K562 (cell line): Measurements from ENCODE around the gene BCL6B. TPM values are rescaled to one million over a fixed set of nuclear protein-coding genes. Genes with fewer than 3 reads are reported as not detected.

ENCODE experiments used
- ATAC-seq: fragments of 200-7000 bp; cut with Tn5 transposase; 3 replicates; pipeline ENCODE4 v1.9.1; 2020; ENCODE audit warnings: moderate library complexity
- BruUV-seq: library from RNA; stranded (reverse); fragments of 400-500 nt; replicated peaks from 2 replicates; lab custom pipeline; 2021; lab: Mats Ljungman, UMichigan
- CTCF ChIA-PET: fragments of 300-600 bp; formaldehyde crosslinking; extraction: SDS; loops from one replicate; lab custom pipeline; 2021; ENCODE audit warnings: low intra/inter-chr PET ratio; lab: Yijun Ruan, JAX
- POLR2A ChIA-PET: fragments of 300-600, 350-650 bp; sonication (Branson Sonifier 250); formaldehyde crosslinking; extraction: SDS; loops from one replicate; lab custom pipeline; 2021; ENCODE audit warnings: antibody characterized with exemption, inconsistent platforms; lab: Yijun Ruan, JAX
- DNase-seq, 4 experiments: peaks; one replicate each; pipeline versions ENCODE4 v3.0.0 to v3.0.0-alpha.2; 2011 to 2018; ENCODE audit warnings: low spot score in 3 of 4, mixed read lengths in 3 of 4; ENCODE audit errors: extremely low read depth in 1 of 4
- FAIRE-seq: peaks from 2 replicates; lab custom pipeline; 2011; peaks lifted over from hg19 to GRCh38; lab: Jason Lieb, UNC
- H2AFZ ChIP-seq: 2 replicates; pipeline ENCODE4 v1.6.0; 2011; ENCODE audit warnings: low read depth, low read length, control low read depth, inconsistent platforms
- H3K27ac ChIP-seq: fragments of 200-600 bp; 3 replicates; pipeline ENCODE4 v1.8.0; 2011; ENCODE audit warnings: low read depth, mild to moderate bottlenecking, control low read depth, inconsistent platforms, low read length, moderate library complexity, mixed read lengths; ENCODE audit errors: extremely low read depth
- H3K27me3 ChIP-seq, 2 experiments: fragments of 300-600 bp in 1 of 2; 2 replicates in 1 of 2; 3 replicates in 1 of 2; pipeline versions ENCODE4 v1.6.0 to v1.8.0; 2011; ENCODE audit warnings: inconsistent platforms in 2 of 2, low read length in 2 of 2, mild to moderate bottlenecking in 1 of 2, mixed read lengths in 1 of 2, moderate library complexity in 1 of 2; ENCODE audit not compliant: control insufficient read depth in 2 of 2, insufficient read depth in 2 of 2
- H3K36me3 ChIP-seq: fragments of 300-600 bp; 3 replicates; pipeline ENCODE4 v1.8.0; 2011; ENCODE audit warnings: mild to moderate bottlenecking, low read length, inconsistent platforms; ENCODE audit not compliant: control insufficient read depth, insufficient read depth
- H3K4me1 ChIP-seq, 2 experiments: fragments of 200-600 bp in 1 of 2; replicated peaks in 1 of 2; 2 replicates in 1 of 2; 3 replicates in 1 of 2; pipeline versions ENCODE4 v1.5.1 to v1.8.0; 2011; ENCODE audit warnings: inconsistent platforms in 2 of 2, low read length in 2 of 2, mild to moderate bottlenecking in 1 of 2, mixed read lengths in 1 of 2, moderate library complexity in 1 of 2; ENCODE audit not compliant: control insufficient read depth in 2 of 2, insufficient read depth in 2 of 2
- H3K4me2 ChIP-seq: 2 replicates; pipeline ENCODE4 v1.6.1; 2011; ENCODE audit warnings: low read length, control low read depth, inconsistent platforms, mixed read lengths; ENCODE audit not compliant: insufficient read depth
- H3K4me3 ChIP-seq: fragments of 200-600 bp; sonication (generic), shearing (Covaris generic); 2 replicates; pipeline ENCODE4 v1.5.1; 2016; ENCODE audit warnings: control low read depth, inconsistent platforms
- H3K79me2 ChIP-seq: fragments of 200-600 bp; 3 replicates; pipeline ENCODE4 v1.8.0; 2011; ENCODE audit warnings: low read length, inconsistent platforms; ENCODE audit not compliant: control insufficient read depth, insufficient read depth
- H3K9ac ChIP-seq, 2 experiments: 2 replicates each; pipeline versions ENCODE4 v1.6.0 to v1.6.1; 2011; ENCODE audit warnings: low read depth in 2 of 2, low read length in 2 of 2, control low read depth in 1 of 2, inconsistent platforms in 1 of 2, mild to moderate bottlenecking in 1 of 2, mixed read lengths in 1 of 2; ENCODE audit not compliant: insufficient read depth in 1 of 2
- H3K9me1 ChIP-seq: one replicate; pipeline ENCODE4 v1.6.0; 2011; ENCODE audit warnings: inconsistent platforms, mild to moderate bottlenecking, low read length, moderate library complexity; ENCODE audit not compliant: control insufficient read depth, insufficient read depth
- H3K9me3 ChIP-seq: replicated peaks from 2 replicates; pipeline ENCODE4 v1.5.1; 2011; ENCODE audit warnings: low read depth, low read length, inconsistent platforms; ENCODE audit not compliant: control insufficient read depth, insufficient read depth
- H4K20me1 ChIP-seq: replicated peaks from 2 replicates; pipeline ENCODE4 v1.6.1; 2011; ENCODE audit warnings: low read length, inconsistent platforms, mixed read lengths; ENCODE audit not compliant: control insufficient read depth, insufficient read depth
- ELF2 ChIP-seq: fragments of 250-450 bp; sonication (Bioruptor Pico); IDR thresholded peaks from 2 replicates; pipeline ENCODE4 v1.5.0; 2021; ENCODE audit warnings: mild to moderate bottlenecking
- YY1 ChIP-seq, 3 experiments: IDR thresholded peaks; 2 replicates each; pipeline ENCODE4 v1.6.1; 2011; ENCODE audit warnings: low read length in 2 of 3, mild to moderate bottlenecking in 2 of 3, moderate library complexity in 2 of 3, borderline replicate concordance in 1 of 3, control low read depth in 1 of 3, low read depth in 1 of 3; ENCODE audit not compliant: insufficient read depth in 3 of 3, insufficient replicate concordance in 2 of 3, control insufficient read depth in 1 of 3, insufficient read length in 1 of 3; ENCODE audit errors: extremely low read depth in 1 of 3
- WGBS: fragments of 100-300 bp; shearing (Covaris generic); methylation state at CpG from one replicate; pipeline ENCODE4 v1.1.6; 2016; ENCODE audit warnings: low coverage, mixed read lengths; ENCODE audit not compliant: insufficient coverage; ENCODE audit errors: missing lambda C conversion rate; 5-methylcytosine and 5-hydroxymethylcytosine counted together
- in situ Hi-C: fragments of 300-500 bp; cut with MboI; formaldehyde crosslinking; loops from 4 replicates; pipeline ENCODE4 v1.15.0; 2018; ENCODE audit warnings: inconsistent platforms, mixed read lengths
- intact Hi-C: fragments of 100-400 bp; cut with micrococcal nuclease; formaldehyde crosslinking; loops from 2 replicates; pipeline ENCODE4 v1.14.2; 2022
- polyA plus RNA-seq, 8 experiments: library from polyadenylated mRNA; depleted of rRNA in 4 of 8; stranded (reverse) in 5 of 8; unstranded in 3 of 8; fragments of >200 nt; fragmentation: Nextera tagmentation in 2 of 8; fragmentation: Illumina TruSeq in 1 of 8; extraction: Ambion mirVana in 2 of 8; extraction: Trizol in 1 of 8; gene quantifications; 2 replicates each; pipeline versions ENCODE4 v1.2.1 to v1.2.3, GENCODE V29; 2011 to 2014; ENCODE audit warnings: inconsistent platforms in 1 of 8, missing spikeins in 1 of 8
- total RNA-seq, 7 experiments: library from RNA; depleted of rRNA in 6 of 7; stranded (reverse); fragments of >200 nt in 6 of 7; fragmentation: Illumina TruSeq in 2 of 7; extraction: Trizol in 2 of 7; gene quantifications; 2 replicates each; pipeline versions ENCODE4 v1.2.1 to v1.2.3, GENCODE V29; 2011 to 2021; ENCODE audit warnings: low replicate concordance in 1 of 7

BCL6B gene
- total and polyA plus RNA-seq, 9 of the 15 experiments (the other 6 are each of a cell fraction or from before 2014, with no cell fraction given): 0.89 to 5.0 (median 3.6) TPM

DNA sequence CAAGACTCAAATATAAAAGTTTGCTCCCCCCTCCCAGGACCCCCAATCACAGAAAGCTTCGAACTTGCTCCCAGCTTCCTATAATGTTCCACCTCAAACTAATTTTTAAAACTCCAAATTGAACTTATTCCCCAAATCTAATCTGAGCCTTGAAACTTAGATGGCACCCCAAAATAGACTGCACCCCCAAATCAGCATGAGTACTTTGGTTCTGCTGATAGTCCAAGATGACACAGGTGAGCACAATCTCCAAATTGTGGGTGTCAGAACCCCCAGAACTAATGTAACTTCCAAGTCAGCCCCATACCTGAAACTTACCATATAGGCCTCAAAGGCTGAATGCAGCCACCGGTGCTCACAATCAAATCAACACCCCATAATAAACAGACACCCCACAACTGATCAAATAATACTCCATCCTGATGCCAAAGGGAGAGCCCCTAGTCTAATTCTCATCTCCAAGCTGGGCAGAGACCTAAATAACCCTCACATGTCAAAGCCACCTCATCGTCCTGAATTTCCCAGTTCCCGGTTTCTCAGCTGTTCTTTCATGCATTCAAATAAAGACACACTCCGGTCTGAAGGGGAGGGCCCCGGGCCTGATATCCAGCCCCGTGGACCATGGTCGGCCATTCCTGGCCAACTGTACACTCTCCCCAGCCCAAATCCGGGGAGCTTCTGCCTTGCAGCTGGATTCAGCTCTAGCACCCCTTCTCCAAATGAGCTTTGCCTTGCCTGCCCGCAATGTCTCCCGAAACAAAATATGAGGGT lies 1.8 kb upstream of the BCL6B start:
- BruUV-seq: no TSS peak
- intact Hi-C loops (loop anchor here (5.0 kb wide), 1 partner anchor 264 kb away; the partner anchor contains the start of gene XAF1), in situ Hi-C loops (no loop called here)
- H3K27ac ChIP-seq: no peak overlapping the region
- H3K36me3 ChIP-seq: 0 out of 3 replicates have a peak, but pooled peaks cover under 1% of the 10 kb centered on the region
- ATAC-seq: no peak
- POLR2A ChIA-PET: interaction anchor here (0.6 to 1.0 kb wide), 5 partner anchors 11 to 403 kb away, joined by 3 to 4 read pairs (median 3); no protein-coding TSS in a partner anchor
- 42% methylated on average over 11 of the region's 11 CpGs for WGBS
- peak overlapping the region; percentile 68 for H3K4me2 ChIP-seq
- peak overlapping the region; percentile 94 for H2AFZ ChIP-seq
- DNase-seq: no peak
- FAIRE-seq: no peak
- no peaks in the 10 kb centered on the region for H3K9me3 ChIP-seq
- TF ChIP-seq YY1 (IDR thresholded peaks at IDR 0.05; ENCODE audit: borderline replicate concordance in 1 of 3, control insufficient read depth in 1 of 3, extremely low read depth in 1 of 3, insufficient read depth in 3 of 3, insufficient read length in 1 of 3, insufficient replicate concordance in 2 of 3, low read depth in 1 of 3, low read length in 2 of 3) (peak in 1 of 3 experiments; percentile 29), ELF2 (CRISPR knock-in tag) (no peak)
- TF ChIP-seq, all 486 proteins: peak for 1
- Histone ChIP-seq H3K4me3 (no peak overlapping the region), H3K9ac (peak overlapping the region; percentile 65 to 82; a peak in 2 of 4 replicates), H3K27me3 (no peaks in the 10 kb centered on the region), H4K20me1 (no peaks in the 10 kb centered on the region), H3K79me2 (peaks cover 16% of the 10 kb centered on the region), H3K9me1 (no peaks in the 10 kb centered on the region), H3K4me1 (peaks cover 44 to 74% of the 10 kb centered on the region in 2 experiments)
- CTCF ChIA-PET: interaction anchor here (1.6 kb wide), 1 partner anchor 109 kb away, joined by 6 read pairs; no protein-coding TSS in a partner anchor
